H9 (cell line): ENCODE results near the gene GMEB1. TPM values are rescaled to one million over a fixed set of nuclear protein-coding genes. Genes with fewer than 3 reads are reported as not detected.

Source experiments
- DNase-seq: peaks from one replicate; pipeline ENCODE4 v3.0.0-alpha.2; 2017
- H2AFZ ChIP-seq: one replicate; pipeline ENCODE4 v1.6.1; 2013; ENCODE audit warnings: mild to moderate bottlenecking, low read length, control low read depth, moderate library complexity
- H2AK5ac ChIP-seq: 2 replicates; pipeline ENCODE4 v1.6.1; 2013; ENCODE audit warnings: low read length, control low read depth, mixed read lengths; ENCODE audit not compliant: insufficient read length
- H2BK120ac ChIP-seq: one replicate; pipeline ENCODE4 v1.6.1; 2013; ENCODE audit warnings: low read depth, mild to moderate bottlenecking, low read length, control low read depth, inconsistent platforms; ENCODE audit not compliant: poor library complexity, severe bottlenecking
- H2BK12ac ChIP-seq: 2 replicates; pipeline ENCODE4 v1.6.1; 2013; ENCODE audit warnings: low read length, control low read depth, mixed read lengths, low read depth; ENCODE audit not compliant: insufficient read length
- H2BK15ac ChIP-seq: 2 replicates; pipeline ENCODE4 v1.6.1; 2013; ENCODE audit warnings: low read depth, low read length, control low read depth
- H2BK20ac ChIP-seq: one replicate; pipeline ENCODE4 v1.6.1; 2013; ENCODE audit warnings: low read depth, mild to moderate bottlenecking, low read length, control low read depth, inconsistent platforms; ENCODE audit not compliant: poor library complexity, severe bottlenecking
- H2BK5ac ChIP-seq: 2 replicates; pipeline ENCODE4 v1.6.1; 2013; ENCODE audit warnings: low read length, control low read depth, mixed read lengths; ENCODE audit not compliant: insufficient read length
- H3K14ac ChIP-seq: 2 replicates; pipeline ENCODE4 v1.6.1; 2013; ENCODE audit warnings: low read length, control low read depth; ENCODE audit not compliant: insufficient read depth
- H3K18ac ChIP-seq: 2 replicates; pipeline ENCODE4 v1.6.1; 2013; ENCODE audit warnings: low read depth, mild to moderate bottlenecking, mixed read lengths, low read length, control low read depth; ENCODE audit not compliant: insufficient read length
- H3K23ac ChIP-seq: 2 replicates; pipeline ENCODE4 v1.6.1; 2013; ENCODE audit warnings: low read length, control low read depth, mixed read lengths, low read depth; ENCODE audit not compliant: insufficient read length
- H3K23me2 ChIP-seq: 2 replicates; pipeline ENCODE4 v1.6.1; 2013; ENCODE audit warnings: low read depth, mild to moderate bottlenecking, mixed read lengths, low read length, control low read depth; ENCODE audit not compliant: insufficient read length, poor library complexity, severe bottlenecking
- H3K27ac ChIP-seq: 2 replicates; pipeline ENCODE4 v1.5.1; 2013; ENCODE audit warnings: low read length, control low read depth, mixed read lengths, low read depth; ENCODE audit not compliant: insufficient read length
- H3K27me3 ChIP-seq: 2 replicates; pipeline ENCODE4 v1.6.1; 2013; ENCODE audit warnings: low read length, control low read depth, inconsistent platforms; ENCODE audit not compliant: insufficient read depth
- H3K4ac ChIP-seq: 2 replicates; pipeline ENCODE4 v1.6.1; 2013; ENCODE audit warnings: low read depth, mild to moderate bottlenecking, control low read depth, inconsistent platforms, low read length, moderate library complexity
- H3K4me1 ChIP-seq: 2 replicates; pipeline ENCODE4 v1.6.1; 2013; ENCODE audit warnings: low read length, control low read depth, inconsistent platforms; ENCODE audit not compliant: insufficient read depth
- H3K4me2 ChIP-seq: 2 replicates; pipeline ENCODE4 v1.6.1; 2013; ENCODE audit warnings: low read length, control low read depth, mixed read lengths; ENCODE audit not compliant: insufficient read length, insufficient read depth
- H3K56ac ChIP-seq: 2 replicates; pipeline ENCODE4 v1.6.1; 2013; ENCODE audit warnings: low read depth, mild to moderate bottlenecking, mixed read lengths, low read length, control low read depth; ENCODE audit not compliant: insufficient read length
- H3K79me1 ChIP-seq: 2 replicates; pipeline ENCODE4 v1.6.1; 2013; ENCODE audit warnings: low read depth, mild to moderate bottlenecking, moderate library complexity, low read length, control low read depth, inconsistent platforms; ENCODE audit not compliant: insufficient read depth, poor library complexity, severe bottlenecking
- H3K79me2 ChIP-seq: 2 replicates; pipeline ENCODE4 v1.6.1; 2013; ENCODE audit warnings: low read length, control low read depth, inconsistent platforms; ENCODE audit not compliant: insufficient read depth
- H3K9ac ChIP-seq: 2 replicates; pipeline ENCODE4 v1.6.1; 2013; ENCODE audit warnings: low read length, control low read depth, mixed read lengths; ENCODE audit not compliant: insufficient read length; ENCODE audit errors: extremely low read depth
- H3K9me3 ChIP-seq: one replicate; pipeline ENCODE4 v1.6.1; 2013; ENCODE audit warnings: low read depth, low read length, inconsistent platforms; ENCODE audit not compliant: control insufficient read depth
- H3T11ph ChIP-seq: one replicate; pipeline ENCODE4 v1.6.1; 2013; ENCODE audit warnings: mild to moderate bottlenecking, low read length, control low read depth, inconsistent platforms
- H4K20me1 ChIP-seq: one replicate; pipeline ENCODE4 v1.6.1; 2013; ENCODE audit not compliant: control insufficient read depth, insufficient read length, insufficient read depth
- H4K5ac ChIP-seq: 2 replicates; pipeline ENCODE4 v1.6.1; 2013; ENCODE audit warnings: low read depth, mild to moderate bottlenecking, mixed read lengths, low read length, control low read depth; ENCODE audit not compliant: insufficient read length
- H4K8ac ChIP-seq: replicated peaks from 2 replicates; pipeline ENCODE4 v1.6.1; 2013; ENCODE audit warnings: low read length, control low read depth, mixed read lengths, low read depth; ENCODE audit not compliant: insufficient read length
- H4K91ac ChIP-seq: 2 replicates; pipeline ENCODE4 v1.6.1; 2013; ENCODE audit warnings: low read depth, mild to moderate bottlenecking, moderate library complexity, mixed read lengths, low read length, control low read depth; ENCODE audit not compliant: insufficient read length
- H3K27ac Mint-ChIP-seq, 3 experiments: 2 replicates in 2 of 3; 3 replicates in 1 of 3; pipeline ENCODE4 v1.8.0; 2020 to 2021; ENCODE audit warnings: mixed read lengths in 3 of 3, mild to moderate bottlenecking in 1 of 3, moderate library complexity in 1 of 3
- H3K27me3 Mint-ChIP-seq: 2 replicates; pipeline ENCODE4 v1.8.0; 2021; ENCODE audit warnings: low read depth, mild to moderate bottlenecking, moderate library complexity, mixed read lengths
- H3K36me3 Mint-ChIP-seq, 3 experiments: 2 replicates in 2 of 3; 3 replicates in 1 of 3; pipeline ENCODE4 v1.8.0; 2020 to 2021; ENCODE audit warnings: low read depth in 3 of 3, mixed read lengths in 3 of 3; ENCODE audit not compliant: insufficient read depth in 1 of 3
- H3K4me1 Mint-ChIP-seq, 2 experiments: 2 replicates each; pipeline ENCODE4 v1.8.0; 2020; ENCODE audit warnings: mixed read lengths in 2 of 2
- H3K4me3 Mint-ChIP-seq, 2 experiments: 2 replicates in 1 of 2; 3 replicates in 1 of 2; pipeline ENCODE4 v1.8.0; 2020 to 2021; ENCODE audit warnings: mild to moderate bottlenecking in 2 of 2, mixed read lengths in 2 of 2, moderate library complexity in 1 of 2
- H3K9me3 Mint-ChIP-seq, 2 experiments: 2 replicates in 1 of 2; 3 replicates in 1 of 2; pipeline ENCODE4 v1.8.0; 2020; ENCODE audit warnings: mild to moderate bottlenecking in 2 of 2, mixed read lengths in 2 of 2, moderate library complexity in 1 of 2
- CTCF ChIP-seq: fragments of 200-600 bp; sonication (generic); conservative IDR thresholded peaks from 3 replicates; pipeline ENCODE4 v1.8.0; 2021; ENCODE audit warnings: antibody characterized with exemption, mild to moderate bottlenecking
- WGBS: extraction: QIAGEN DNeasy Blood & Tissue Kit; methylation state at CpG from one replicate; pipeline ENCODE4 v1.1.7; 2013; ENCODE audit warnings: missing lambda C conversion rate, low lambda C conversion rate, mixed read lengths; ENCODE audit not compliant: insufficient read length; ENCODE audit errors: extremely low coverage; 5-methylcytosine and 5-hydroxymethylcytosine counted together
- total RNA-seq: library from RNA; stranded (reverse); gene quantifications from 2 replicates; pipeline ENCODE4 v1.2.1, GENCODE V29; 2021

Gene GMEB1
- total RNA-seq, 1 experiment from 2014 or later: 17.0 TPM

GRCh38 chr1:28682840-28683239 lies 14.3 kb downstream of the GMEB1 start:
- no peak overlapping the region for H3K27ac ChIP-seq
- no peaks in the 10 kb centered on the region for H3K4me1 Mint-ChIP-seq
- no peak overlapping the region for H3K18ac ChIP-seq
- no peak overlapping the region for H3K14ac ChIP-seq
- H4K5ac ChIP-seq: no peak overlapping the region
- no peak for DNase-seq
- H3K79me2 ChIP-seq: no peaks in the 10 kb centered on the region
- H3K9me3 Mint-ChIP-seq: no peaks in the 10 kb centered on the region
- H3K36me3 Mint-ChIP-seq: peaks cover 19 to 43% (median 41%) of the 10 kb centered on the region in 3 experiments; a peak in 6 of 7 replicates
- H2BK12ac ChIP-seq: no peak overlapping the region
- no peak overlapping the region for H4K8ac ChIP-seq
- H3K27me3 Mint-ChIP-seq: no peaks in the 10 kb centered on the region
- H3K27ac Mint-ChIP-seq: peak overlapping the region in 2 of 3 experiments; percentile 64 to 72; a peak in 3 of 7 replicates
- no peaks in the 10 kb centered on the region for H3K4me1 ChIP-seq
- H3K56ac ChIP-seq: no peak overlapping the region
- no peaks in the 10 kb centered on the region for H3K9me3 ChIP-seq
- H4K20me1 ChIP-seq: no peaks in the 10 kb centered on the region
- H3T11ph ChIP-seq: no peak overlapping the region
- no peak overlapping the region for H3K9ac ChIP-seq
- no peaks in the 10 kb centered on the region for H3K23me2 ChIP-seq
- H3K79me1 ChIP-seq: peaks cover 2% of the 10 kb centered on the region
- H2AFZ ChIP-seq: no peak overlapping the region
- whole genome bisulfite sequencing: no CpG with 5 or more reads among the region's 6 CpGs
- H3K4me2 ChIP-seq: no peak overlapping the region
- no peak overlapping the region for H2AK5ac ChIP-seq
- no peak overlapping the region for H2BK5ac ChIP-seq
- H3K4me3 Mint-ChIP-seq: no peak overlapping the region
- no peaks in the 10 kb centered on the region for H3K27me3 ChIP-seq
- no peak overlapping the region for H4K91ac ChIP-seq
- no peak overlapping the region for H2BK15ac ChIP-seq
- H2BK120ac ChIP-seq: no peak overlapping the region
- H3K23ac ChIP-seq: no peak overlapping the region
- H3K4ac ChIP-seq: no peak overlapping the region
- TF ChIP-seq CTCF: no peak
- no peak overlapping the region for H2BK20ac ChIP-seq
